Left hindlimb (tissue), 1 donor: ENCODE results near the gene FGF2.
"Not testable (repeated sequence)": the region's sequence is repeated elsewhere in the genome, so short reads cannot be mapped to it uniquely, and the experiment has no call there.

Source experiments
- DNase-seq: peaks from one replicate; pipeline ENCODE4 v3.0.0-alpha.2; 2018

FGF2 gene

DNA sequence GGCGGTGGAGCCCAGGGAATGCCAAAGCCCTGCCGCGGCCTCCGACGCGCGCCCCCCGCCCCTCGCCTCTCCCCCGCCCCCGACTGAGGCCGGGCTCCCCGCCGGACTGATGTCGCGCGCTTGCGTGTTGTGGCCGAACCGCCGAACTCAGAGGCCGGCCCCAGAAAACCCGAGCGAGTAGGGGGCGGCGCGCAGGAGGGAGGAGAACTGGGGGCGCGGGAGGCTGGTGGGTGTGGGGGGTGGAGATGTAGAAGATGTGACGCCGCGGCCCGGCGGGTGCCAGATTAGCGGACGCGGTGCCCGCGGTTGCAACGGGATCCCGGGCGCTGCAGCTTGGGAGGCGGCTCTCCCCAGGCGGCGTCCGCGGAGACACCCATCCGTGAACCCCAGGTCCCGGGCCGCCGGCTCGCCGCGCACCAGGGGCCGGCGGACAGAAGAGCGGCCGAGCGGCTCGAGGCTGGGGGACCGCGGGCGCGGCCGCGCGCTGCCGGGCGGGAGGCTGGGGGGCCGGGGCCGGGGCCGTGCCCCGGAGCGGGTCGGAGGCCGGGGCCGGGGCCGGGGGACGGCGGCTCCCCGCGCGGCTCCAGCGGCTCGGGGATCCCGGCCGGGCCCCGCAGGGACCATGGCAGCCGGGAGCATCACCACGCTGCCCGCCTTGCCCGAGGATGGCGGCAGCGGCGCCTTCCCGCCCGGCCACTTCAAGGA lies at the start of gene FGF2:
Gene FGF2, plus strand, starts transcription at position 279 of the 705 bp plus-strand sequence. Its CDS starts 344 bp downstream, at position 623.
- DNase-seq = peak; percentile 94

DNA sequence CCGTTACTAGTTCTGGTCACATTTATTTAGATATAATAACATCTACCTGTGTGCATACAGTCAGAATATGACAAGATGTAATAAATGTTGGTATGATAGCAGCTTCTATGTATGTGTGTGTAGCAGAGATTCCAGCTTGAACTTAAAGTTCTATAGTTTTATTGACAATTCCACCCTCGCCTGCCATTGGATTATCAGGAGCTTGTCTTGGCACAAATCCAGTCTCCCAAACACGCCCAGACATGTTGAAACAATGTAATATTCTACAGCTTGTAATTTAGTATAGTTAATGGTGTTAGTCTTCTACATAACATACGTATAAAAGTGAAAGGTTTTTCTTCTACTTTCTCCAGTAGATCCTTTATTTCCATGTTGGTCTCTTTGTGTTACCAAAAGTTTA lies 49.7 kb upstream of the FGF2 start:
- no peak for DNase-seq

DNA sequence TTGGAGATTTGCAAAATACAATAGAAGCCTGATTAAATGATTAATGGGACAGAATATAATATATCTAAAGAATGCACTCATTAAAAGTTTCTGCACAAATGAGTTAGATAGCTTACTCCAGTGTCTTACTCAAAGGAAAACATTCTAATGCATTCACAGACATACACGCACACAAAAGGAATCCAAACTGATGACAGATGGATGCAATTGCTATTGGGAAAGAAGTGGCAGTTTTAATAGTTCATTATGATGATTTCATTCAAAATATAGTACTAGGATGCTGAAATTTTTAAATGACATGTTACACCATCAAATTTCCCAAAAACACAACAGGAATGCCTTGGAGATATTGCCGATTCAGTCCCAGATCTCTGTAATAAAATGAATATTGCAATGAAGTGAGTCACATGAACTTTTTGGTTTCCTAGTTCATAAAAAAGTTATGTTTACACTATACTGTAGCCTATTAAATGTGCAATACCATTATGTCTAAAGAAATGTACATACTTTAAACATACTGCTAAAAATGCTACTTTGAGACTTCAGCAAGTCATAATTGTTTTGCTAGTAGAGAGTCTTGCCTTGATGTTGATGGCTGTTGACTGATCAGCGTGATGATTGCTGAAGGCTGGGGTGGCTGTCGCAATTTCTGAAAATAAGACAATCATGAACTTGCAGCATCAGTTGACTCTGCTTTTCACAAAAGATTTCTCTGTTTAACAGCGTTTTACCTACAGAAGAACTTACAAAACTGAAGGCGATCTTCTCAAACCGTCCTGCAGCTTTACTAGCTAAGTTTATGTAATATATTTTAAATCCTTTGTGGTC lies 48.6 kb upstream of the FGF2 start:
- no peak for DNase-seq

DNA sequence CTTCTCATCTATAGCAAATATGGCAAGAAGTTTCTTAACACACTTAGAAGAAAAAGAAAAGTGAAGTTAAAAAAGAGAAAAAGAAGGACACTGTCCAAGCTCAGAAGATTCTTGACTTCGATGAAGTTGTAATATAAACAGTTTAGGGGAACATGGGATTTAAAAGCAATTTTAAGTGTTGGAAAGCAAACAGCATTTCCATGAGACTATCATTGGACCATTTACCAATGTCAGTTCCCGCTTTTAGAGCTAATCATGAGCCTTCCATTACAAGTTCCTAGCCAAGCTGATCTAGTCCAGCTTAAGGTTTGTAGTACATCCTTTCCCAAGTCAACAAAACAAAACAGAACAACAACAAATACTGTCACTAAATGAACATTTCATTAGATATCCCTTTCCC lies 45.1 kb upstream of the FGF2 start:
- no peak for DNase-seq

DNA sequence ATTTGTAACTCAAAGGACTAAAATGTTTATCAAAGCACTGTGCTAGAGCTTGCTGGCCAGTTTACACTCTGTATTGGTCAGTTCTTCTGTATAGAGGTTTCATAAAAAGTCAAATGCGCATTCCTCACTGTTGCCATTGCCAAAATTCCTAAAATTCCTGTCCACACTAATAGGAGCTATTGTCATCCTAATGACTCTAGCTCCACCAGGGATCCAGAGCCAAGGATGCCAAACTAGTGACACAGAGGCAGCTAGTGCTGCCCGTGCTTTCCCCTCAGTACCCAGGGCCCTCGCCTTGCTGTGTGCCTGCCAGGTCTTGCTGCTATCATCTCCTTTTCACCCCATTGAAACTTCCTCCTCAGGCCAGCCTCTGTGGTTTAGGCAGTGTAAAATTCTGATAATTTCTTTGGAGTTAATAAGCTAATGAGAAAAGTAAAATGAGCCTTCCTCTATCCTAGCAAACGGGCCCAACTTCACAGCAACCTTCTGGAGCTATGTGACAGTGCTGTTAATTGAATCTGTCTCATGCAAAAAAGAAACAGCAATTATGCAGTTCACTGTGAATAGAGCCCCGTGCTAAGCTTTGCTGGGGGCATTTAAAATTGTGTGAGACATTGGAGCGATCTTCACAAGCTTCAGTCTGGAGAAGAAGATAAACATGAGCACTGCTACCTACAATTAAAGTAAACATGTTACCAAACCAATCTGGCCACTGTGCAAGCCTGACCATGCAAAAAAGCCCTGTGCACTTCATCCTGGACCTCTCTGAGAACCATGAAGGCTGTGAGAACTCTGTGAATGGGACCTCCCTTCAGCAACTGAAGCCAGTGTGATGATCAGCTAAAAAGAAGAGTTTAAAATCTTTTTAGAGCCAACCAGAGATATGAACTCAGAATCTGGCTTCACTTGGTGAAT lies 43.1 kb upstream of the FGF2 start:
- peak; percentile 47 for DNase-seq

DNA sequence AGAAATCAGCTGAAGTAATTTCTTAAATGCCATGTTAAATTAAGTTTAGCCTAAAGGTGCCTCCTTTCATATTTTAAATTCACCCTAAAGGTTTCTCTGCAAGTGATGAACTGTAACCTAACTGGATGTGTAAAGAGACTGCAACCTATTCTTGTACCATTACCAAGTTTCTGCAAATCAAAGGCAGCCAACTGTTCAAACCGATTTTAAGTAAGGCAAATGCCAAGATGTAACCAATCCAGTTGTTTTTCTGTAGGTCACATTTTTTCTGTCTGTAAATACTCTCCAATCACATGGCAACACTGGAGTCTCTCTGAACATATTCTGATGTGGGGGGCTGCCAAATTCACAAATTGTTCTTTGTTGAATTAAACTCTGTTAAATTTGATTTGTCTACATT lies 42.4 kb upstream of the FGF2 start:
- DNase-seq = no peak

DNA sequence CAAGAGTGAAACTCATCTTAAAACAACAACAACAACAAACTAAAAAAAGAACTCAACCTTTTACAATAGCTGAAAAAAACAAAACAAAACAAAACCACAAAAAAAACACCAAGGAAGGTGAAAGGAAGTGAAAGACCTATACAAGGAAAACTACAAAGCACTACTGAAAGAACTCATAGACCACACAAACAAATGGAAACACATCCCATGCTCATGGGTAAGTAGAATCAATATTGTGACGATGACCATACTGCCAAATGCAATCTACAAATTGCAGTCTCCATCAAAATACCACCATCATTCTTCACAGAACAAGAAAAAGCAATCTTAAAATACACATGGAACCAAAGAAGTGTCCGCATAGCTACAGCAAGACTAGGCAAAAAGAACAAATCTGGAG lies 41.5 kb upstream of the FGF2 start:
- no peak for DNase-seq

DNA sequence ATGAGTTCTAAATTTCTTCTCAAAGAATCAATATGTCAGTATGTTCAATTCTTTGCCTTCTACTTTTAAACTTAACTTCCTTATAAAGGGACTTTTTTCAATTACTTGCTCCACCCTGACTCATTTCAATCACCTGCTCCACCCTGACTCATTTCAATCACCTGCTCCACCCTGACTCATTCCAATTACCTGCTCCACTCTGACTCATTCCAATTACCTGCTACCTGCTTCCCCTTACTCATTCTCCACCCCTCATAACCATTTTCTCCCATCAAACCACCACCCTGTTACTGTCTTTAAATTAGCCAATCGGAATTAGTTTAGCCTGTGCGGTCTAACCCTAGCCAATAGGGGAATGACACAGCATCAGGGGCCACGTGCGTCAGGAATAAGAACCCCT lies 40.3 kb upstream of the FGF2 start:
- DNase-seq = not testable (repeated sequence)

DNA sequence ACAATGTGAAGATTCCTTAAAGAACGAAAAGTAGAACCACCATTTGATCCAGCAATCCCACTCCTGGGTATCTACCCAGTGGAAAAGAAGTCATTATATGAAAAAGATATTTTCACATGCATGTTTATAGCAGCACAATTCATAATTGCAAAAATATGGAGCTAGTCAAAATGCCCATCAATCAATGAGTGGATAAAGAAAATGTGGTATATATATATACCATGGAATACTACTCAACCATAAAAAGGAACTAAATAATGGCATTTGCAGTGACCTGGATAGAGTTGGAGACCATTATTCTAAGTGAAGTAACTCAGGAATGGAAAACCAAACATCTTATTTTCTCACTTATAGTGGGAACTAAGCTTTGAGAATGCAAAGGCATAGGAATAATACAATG lies 39.7 kb upstream of the FGF2 start:
- not testable (repeated sequence) for DNase-seq

DNA sequence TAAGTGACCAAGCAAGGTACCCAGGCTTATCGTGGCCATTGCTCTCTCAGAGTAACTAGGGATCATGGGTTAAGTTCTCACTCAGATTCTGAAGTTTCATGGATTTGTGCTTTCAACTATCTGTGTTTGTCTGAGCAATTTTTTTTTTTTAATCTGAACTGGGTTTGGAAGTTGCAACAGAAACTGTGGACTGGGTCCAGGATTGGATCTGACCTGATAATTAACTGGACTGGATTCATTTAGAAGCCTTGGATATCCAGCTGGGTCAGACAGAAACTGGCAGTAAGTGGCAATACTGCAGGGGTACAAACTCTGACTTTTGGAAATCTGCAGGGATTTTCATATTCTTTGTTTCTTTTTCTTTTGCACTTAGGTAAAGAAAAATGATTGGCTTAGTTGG lies 38.7 kb upstream of the FGF2 start:
- no peak for DNase-seq

DNA sequence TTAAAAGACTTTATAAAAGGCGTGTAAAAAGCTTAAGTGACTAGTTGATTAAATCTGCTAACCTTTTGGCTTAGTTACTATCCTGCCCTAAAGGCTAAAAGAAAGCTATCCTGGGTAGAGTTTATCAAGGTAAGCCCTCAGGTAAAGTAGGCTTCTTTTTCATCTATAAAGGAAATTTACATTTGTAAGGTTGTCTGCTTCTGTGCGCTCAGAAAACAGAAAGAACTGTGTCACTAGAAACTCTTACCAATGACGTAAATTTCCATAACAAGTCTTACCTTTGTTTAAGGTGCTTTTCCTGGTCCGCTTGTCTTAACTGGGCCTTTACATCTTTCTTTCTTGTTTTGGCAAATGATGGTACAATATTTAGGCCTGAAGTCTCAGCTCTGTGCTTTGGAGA lies 37.7 kb upstream of the FGF2 start:
- DNase-seq = no peak

DNA sequence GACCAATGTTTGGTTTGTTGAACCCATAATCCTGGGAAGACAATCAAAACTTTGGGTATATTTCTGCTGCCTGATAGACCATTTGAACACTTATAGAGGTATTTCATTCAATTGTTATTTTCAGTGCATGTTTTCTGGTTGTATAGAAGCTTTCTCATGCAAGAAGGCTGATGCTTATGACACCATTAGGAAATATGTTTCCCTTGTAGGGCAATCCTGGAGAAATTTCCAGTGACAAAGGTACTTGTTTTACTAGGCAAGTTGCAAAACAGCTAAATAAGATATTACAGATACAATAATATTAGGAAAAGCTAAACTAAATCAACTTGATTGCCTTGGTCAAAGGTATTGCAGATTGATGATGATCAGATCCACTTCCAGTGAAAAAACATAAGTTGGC lies 32.8 kb upstream of the FGF2 start:
- DNase-seq = no peak

DNA sequence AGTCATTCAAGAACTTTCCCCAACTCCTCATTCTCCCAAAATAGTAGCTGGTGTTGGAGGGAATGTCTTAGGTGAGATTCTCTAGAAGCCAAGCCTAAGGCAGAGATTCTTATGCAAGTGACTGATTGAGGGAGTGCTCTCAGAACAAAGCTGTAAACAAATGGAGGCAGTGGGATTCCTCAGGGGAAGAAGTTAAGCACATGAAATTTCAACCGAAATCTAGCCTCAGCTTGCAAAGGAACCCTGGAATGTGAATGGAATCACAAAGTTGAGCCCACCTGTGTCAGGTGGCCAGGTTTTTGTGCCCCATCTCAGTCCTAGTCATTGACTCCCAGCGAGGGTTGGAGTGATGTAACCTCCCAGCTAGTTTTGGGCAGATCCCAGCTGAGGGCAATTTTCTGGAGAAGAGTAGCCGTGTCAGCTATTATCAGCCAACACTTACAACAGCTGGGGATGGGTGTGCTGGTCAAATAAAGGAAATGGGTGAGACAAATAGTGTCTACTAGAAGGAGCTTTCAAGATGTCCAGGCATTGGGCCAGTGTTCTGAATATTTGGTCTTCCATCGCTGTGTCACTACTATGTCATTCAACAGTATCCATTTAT lies 29.7 kb upstream of the FGF2 start:
- DNase-seq = no peak

DNA sequence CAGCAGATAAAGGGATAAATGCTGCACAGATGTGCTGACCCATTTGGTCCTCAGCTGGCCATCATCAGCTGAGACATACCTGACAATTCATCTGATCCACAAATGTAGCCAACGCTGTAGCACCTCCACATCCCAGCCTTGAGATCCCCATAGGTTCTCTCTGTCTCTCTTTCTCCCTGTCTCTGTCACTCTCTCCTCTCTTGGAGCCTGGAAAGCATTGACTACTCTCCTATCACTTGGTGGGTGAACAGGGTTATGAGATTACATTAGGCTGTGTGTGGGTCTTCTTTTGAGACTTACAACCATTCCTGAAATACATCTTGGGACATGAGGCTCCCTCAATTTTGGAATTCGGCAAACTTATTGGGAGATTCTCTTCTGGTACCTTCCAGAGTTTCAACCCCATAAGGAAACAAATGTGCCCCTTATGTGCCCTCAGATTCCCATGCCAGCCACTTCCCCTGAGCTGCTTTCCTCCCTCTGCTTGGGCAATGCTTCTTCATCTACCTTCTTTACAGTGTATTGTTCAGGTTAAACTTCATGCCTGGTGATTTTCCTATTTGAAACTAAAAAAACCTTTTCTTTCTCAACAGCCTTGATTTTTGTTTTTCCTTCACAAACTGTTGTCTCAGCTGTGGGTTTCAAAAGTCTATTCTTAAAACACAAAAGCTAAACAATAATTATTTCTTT lies 29.1 kb upstream of the FGF2 start:
- DNase-seq = no peak

DNA sequence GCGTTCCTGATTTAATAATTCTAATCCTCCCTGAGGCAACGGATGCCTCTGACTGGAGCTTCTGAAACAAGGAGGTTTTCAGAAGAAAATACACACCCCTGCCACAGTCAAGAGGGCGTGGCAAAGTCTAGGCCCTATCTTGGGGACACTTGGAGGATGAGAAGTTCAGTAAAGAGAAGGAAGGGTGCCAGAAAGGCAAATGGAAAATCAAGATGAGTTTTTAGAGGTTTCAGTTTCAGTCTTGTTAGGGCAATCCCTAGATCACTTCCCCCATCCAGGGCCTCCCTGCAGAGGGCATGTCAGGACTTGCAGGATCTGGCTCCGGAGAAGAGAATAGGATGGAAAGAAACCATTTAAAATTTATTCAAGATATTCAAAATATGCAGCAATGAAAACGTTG lies 28.5 kb upstream of the FGF2 start:
- peak; percentile 69 for DNase-seq

DNA sequence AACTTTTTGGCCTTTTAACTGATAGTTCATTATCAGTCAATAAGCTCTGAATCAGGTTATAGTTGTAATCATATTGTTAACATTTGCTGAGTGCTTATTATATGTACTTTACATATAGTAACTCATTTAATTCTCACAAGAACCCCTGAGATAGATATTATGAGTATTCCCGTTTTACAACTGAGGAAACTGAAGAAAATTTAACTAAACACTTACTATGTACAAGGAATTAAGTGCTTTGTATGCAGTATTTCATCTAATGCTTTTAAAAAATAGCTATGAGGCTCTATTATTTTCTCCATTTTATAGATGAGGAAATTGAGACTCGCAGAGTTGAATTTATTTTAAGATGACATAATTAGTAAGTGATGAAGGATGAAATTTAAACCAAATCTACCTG lies 27.7 kb upstream of the FGF2 start:
- DNase-seq = no peak

DNA sequence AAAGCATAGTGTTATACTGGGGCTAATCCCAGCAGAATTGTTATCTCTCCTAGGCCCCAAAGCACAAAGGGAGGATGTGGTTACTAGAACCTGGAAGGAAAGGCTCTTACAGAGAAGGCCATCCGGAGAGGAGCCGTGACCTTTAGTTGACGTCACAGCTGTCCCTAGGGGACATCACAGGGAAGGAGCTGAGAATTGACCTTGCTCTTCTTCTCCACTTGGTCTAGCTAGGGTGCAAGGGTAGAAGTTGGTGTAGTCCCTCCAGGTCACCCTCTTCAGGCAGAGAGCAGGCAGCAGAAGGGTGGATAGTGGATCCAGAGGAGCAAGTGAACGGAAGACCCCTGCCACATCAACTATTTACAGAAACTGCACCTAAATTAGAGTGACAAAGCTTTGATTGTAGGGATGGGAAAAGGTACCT lies 22.8 kb upstream of the FGF2 start:
- DNase-seq = no peak

DNA sequence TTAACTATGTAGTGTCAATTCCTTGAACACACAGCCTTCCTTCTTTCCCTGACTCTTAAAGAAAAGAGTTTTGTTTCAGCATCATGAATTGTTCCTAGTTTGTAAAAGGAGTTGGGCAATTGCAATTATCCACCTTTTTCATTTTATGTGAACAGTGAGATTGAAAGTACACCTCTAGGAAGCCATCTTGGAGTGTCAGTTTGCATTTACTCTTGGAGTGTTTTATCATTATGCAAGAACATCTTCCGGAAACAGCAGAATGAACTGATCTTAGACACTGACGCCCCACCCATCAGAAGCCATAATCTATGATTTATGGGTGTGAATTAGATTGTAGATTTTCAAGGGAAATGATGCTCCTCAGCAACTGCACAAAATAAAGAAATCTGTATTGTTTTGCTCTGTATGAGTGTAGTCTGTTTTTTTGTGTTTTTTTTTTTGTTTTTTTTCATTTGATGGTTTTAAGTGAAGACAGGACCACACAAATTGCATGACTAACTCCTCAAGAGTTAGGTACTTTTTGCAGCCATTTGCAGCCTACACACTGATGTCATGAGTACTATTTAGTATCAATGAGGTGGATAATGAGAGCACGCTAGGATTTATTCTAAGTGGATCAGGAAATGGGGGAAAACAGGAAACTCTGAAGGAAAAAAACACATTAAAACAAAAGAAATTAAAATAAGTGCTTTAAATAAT lies 19.5 kb upstream of the FGF2 start:
- no peak for DNase-seq

DNA sequence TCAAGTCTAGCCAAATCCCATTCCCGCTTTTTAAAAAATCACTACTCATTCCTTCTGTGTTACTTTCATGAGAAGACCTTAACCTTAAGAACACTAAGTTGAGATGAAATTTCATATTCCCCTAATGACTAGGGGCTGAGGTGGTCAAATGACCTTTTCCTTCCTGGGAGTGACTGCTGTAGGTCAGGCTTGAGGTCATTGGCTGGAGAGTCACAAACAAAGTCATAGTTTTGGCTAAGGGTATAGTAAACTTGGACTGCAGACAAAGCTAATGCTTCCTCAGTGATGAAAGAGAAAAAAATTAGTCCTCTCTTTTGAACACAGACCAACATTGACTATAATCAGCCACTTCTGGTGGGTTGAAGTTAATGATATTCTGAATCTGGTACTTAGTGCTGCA lies 16.0 kb upstream of the FGF2 start:
- DNase-seq = no peak

DNA sequence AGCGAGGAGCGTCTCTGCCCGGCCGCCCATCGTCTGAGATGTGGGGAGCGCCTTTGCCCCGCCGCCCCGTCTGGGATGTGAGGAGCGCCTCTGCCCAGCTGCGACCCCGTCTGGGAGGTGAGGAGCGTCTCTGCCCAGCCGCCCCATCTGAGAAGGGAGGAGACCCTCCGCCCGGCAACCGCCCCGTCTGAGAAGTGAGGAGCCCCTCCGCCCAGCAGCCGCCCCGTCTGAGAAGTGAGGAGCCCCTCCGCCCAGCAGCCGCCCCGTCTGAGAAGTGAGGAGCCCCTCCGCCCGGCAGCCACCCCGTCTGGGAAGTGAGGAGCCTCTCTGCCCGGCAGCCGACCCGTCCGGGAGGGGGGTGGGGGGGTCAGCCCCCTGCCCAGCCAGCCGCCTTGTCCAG lies 14.8 kb upstream of the FGF2 start:
- DNase-seq = not testable (repeated sequence)

DNA sequence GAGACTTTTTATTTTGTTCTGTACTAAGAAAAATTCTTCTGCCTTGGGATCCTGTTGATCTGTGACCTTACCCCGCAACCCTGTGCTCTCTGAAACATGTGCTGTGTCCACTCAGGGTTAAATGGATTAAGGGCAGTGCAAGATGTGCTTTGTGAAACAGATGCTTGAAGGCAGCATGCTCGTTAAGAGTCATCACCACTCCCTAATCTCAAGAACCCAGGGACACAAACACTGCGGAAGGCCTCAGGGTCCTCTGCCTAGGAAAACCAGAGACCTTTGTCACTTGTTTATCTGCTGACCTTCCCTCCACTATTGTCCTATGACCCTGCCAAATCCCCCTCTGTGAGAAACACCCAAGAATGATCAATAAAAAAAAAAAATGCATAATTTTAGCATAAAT lies 13.8 kb upstream of the FGF2 start:
- not testable (repeated sequence) for DNase-seq

DNA sequence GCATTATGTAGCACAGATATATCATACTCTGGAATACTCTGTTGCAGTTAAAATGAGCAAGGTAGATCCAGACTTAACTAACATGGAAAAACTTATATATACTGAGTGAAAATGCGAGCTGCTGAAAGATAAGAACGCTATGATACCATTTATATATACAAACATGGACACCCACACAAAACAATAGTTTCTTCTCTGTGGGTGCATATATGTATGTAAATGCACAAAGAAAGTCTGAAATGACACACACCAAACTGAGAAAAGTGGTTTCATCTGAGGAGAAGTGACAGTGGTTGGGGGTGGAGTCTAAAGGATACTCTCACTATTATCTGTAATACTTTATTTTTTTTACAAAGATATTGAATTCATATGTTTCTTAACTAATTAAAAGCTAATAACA lies 12.2 kb upstream of the FGF2 start:
- DNase-seq = no peak
